GM12878 (cell line): Measurements from ENCODE around the gene HSD17B12. TPM values are rescaled to one million over a fixed set of nuclear protein-coding genes. Genes with fewer than 3 reads are reported as not detected.

Experiments used
- ATAC-seq: fragments of 200-7000 bp; cut with Tn5 transposase; 3 replicates; pipeline ENCODE4 v1.9.1; 2020; ENCODE audit warnings: mild to moderate bottlenecking, moderate library complexity
- BruUV-seq: library from RNA; stranded (reverse); fragments of 400-500 nt; replicated peaks from 2 replicates; lab custom pipeline; 2021; lab: Mats Ljungman, UMichigan
- CTCF ChIA-PET: fragments of 300-600 bp; sonication (Branson Sonifier 250); formaldehyde crosslinking; extraction: SDS; loops from one replicate; lab custom pipeline; 2021; ENCODE audit warnings: inconsistent platforms; lab: Yijun Ruan, JAX
- POLR2A ChIA-PET: fragments of 350-600 bp; formaldehyde crosslinking; extraction: SDS; loops from one replicate; lab custom pipeline; 2021; ENCODE audit warnings: inconsistent platforms; lab: Charles Lee
- RAD21 ChIA-PET: fragments of 300-600 bp; sonication (Branson Sonifier 250); formaldehyde crosslinking; loops from one replicate; lab custom pipeline; 2023; ENCODE audit warnings: antibody characterized with exemption; ENCODE audit not compliant: unreplicated experiment; lab: Charles Lee
- SMC1A ChIA-PET: fragments of 300-600 bp; sonication (Branson Sonifier 250); formaldehyde crosslinking; loops from one replicate; lab custom pipeline; 2023; ENCODE audit not compliant: unreplicated experiment, uncharacterized antibody; lab: Charles Lee
- DNase-seq: peaks from one replicate; pipeline ENCODE4 v3.0.0-alpha.2; 2011; ENCODE audit warnings: low read depth, low spot score
- FAIRE-seq: peaks from 3 replicates; lab custom pipeline; 2011; peaks lifted over from hg19 to GRCh38; lab: Jason Lieb, UNC
- H2AFZ ChIP-seq: 2 replicates; pipeline ENCODE4 v1.6.0; 2011; ENCODE audit warnings: low read depth, low read length, control low read depth; ENCODE audit not compliant: control insufficient read depth
- H3K27ac ChIP-seq: 2 replicates; pipeline ENCODE4 v1.5.1; 2011; ENCODE audit warnings: control low read depth; ENCODE audit not compliant: control insufficient read depth, insufficient read depth
- H3K27me3 ChIP-seq, 2 experiments: replicated peaks in 1 of 2; 2 replicates each; pipeline versions ENCODE4 v1.6.0 to v1.6.1; 2011; ENCODE audit warnings: low read length in 1 of 2; ENCODE audit not compliant: control insufficient read depth in 2 of 2, insufficient read depth in 2 of 2
- H3K36me3 ChIP-seq, 2 experiments: 2 replicates each; pipeline ENCODE4 v1.5.1; 2011; ENCODE audit warnings: low read length in 1 of 2; ENCODE audit not compliant: control insufficient read depth in 2 of 2, insufficient read depth in 2 of 2
- H3K4me1 ChIP-seq: 2 replicates; pipeline ENCODE4 v1.6.1; 2011; ENCODE audit warnings: mild to moderate bottlenecking, low read length, moderate library complexity, mixed read lengths; ENCODE audit not compliant: control insufficient read depth, insufficient read depth
- H3K4me2 ChIP-seq: 2 replicates; pipeline ENCODE4 v1.6.0; 2011; ENCODE audit warnings: control low read depth; ENCODE audit not compliant: control insufficient read depth, insufficient read depth
- H3K4me3 ChIP-seq: fragments of 200-600 bp; sonication (generic); 2 replicates; pipeline ENCODE4 v1.5.1; 2016
- H3K79me2 ChIP-seq: 2 replicates; pipeline ENCODE4 v1.6.0; 2011; ENCODE audit warnings: low read length; ENCODE audit not compliant: control insufficient read depth, insufficient read depth
- H3K9ac ChIP-seq: 2 replicates; pipeline ENCODE4 v1.8.0; 2011; ENCODE audit warnings: low read length, control low read depth, mixed read lengths; ENCODE audit not compliant: control insufficient read depth, insufficient read depth
- H3K9me3 ChIP-seq: replicated peaks from 3 replicates; pipeline ENCODE4 v1.5.1; 2011; ENCODE audit warnings: mild to moderate bottlenecking, low read length; ENCODE audit not compliant: control insufficient read depth, insufficient read depth
- H4K20me1 ChIP-seq: 2 replicates; pipeline ENCODE4 v1.6.0; 2011; ENCODE audit not compliant: control insufficient read depth, insufficient read depth
- ETV6 ChIP-seq, 2 experiments: fragments of 450-650 bp in 1 of 2; IDR thresholded peaks in 1 of 2; conservative IDR thresholded peaks in 1 of 2; 2 replicates each; pipeline ENCODE4 v1.6.1; 2014; ENCODE audit warnings: antibody characterized with exemption in 1 of 2, borderline replicate concordance in 1 of 2, low read depth in 1 of 2, mild to moderate bottlenecking in 1 of 2, moderate library complexity in 1 of 2
- GATAD2B ChIP-seq: fragments of 450-650 bp; conservative IDR thresholded peaks from 2 replicates; pipeline ENCODE4 v1.6.1; 2017; ENCODE audit warnings: low read depth, mild to moderate bottlenecking, moderate library complexity
- HDGF ChIP-seq: fragments of 450-650 bp; IDR thresholded peaks from 2 replicates; pipeline ENCODE4 v1.6.1; 2016; ENCODE audit warnings: antibody characterized with exemption
- KDM1A ChIP-seq: fragments of 200-600 bp; sonication (generic); IDR thresholded peaks from 2 replicates; pipeline ENCODE4 v1.6.1; 2016; ENCODE audit warnings: borderline replicate concordance
- NR2F1 ChIP-seq: fragments of 450-650 bp; conservative IDR thresholded peaks from 2 replicates; pipeline ENCODE4 v1.6.1; 2017; ENCODE audit warnings: mild to moderate bottlenecking
- STAT1 ChIP-seq: fragments of 450-650 bp; conservative IDR thresholded peaks from 2 replicates; pipeline ENCODE4 v1.6.1; 2014; ENCODE audit warnings: antibody characterized with exemption, mild to moderate bottlenecking
- TCF12 ChIP-seq: IDR thresholded peaks from 2 replicates; pipeline ENCODE4 v1.6.1; 2011; ENCODE audit warnings: low read depth, mild to moderate bottlenecking, low read length
- WGBS: methylation state at CpG from one replicate; pipeline ENCODE4 v1.1.6; 2016; ENCODE audit warnings: low lambda C conversion rate; ENCODE audit not compliant: insufficient replicate concordance, insufficient coverage; ENCODE audit errors: missing lambda C conversion rate; 5-methylcytosine and 5-hydroxymethylcytosine counted together
- in situ Hi-C: fragments of 300-500 bp; cut with MboI; formaldehyde crosslinking; loops from 9 replicates; pipeline ENCODE4 v1.14.3; 2018; ENCODE audit warnings: mixed read lengths
- intact Hi-C: fragments of 100-400 bp; cut with micrococcal nuclease; formaldehyde crosslinking; loops from one replicate; pipeline ENCODE4 v1.14.2; 2022; ENCODE audit not compliant: unreplicated experiment
- polyA plus RNA-seq, 11 experiments: library from polyadenylated mRNA; depleted of rRNA in 4 of 11; unstranded in 6 of 11; stranded (reverse) in 5 of 11; fragments of >200 nt; fragmentation: Nextera tagmentation in 4 of 11; fragmentation: Illumina TruSeq in 1 of 11; extraction: Ambion mirVana in 4 of 11; extraction: Trizol in 1 of 11; gene quantifications; 1 replicate in 1 of 11; 2 replicates in 10 of 11; pipeline versions ENCODE4 v1.2.1 to v1.2.3, GENCODE V29; 2011 to 2016; ENCODE audit warnings: inconsistent platforms in 2 of 11, missing spikeins in 2 of 11, low read depth in 1 of 11
- total RNA-seq, 4 experiments: library from RNA; depleted of rRNA in 3 of 4; stranded (reverse); fragments of >200 nt in 3 of 4; fragmentation: Illumina TruSeq in 1 of 4; extraction: Trizol in 1 of 4; gene quantifications; 2 replicates each; pipeline versions ENCODE4 v1.2.1 to v1.2.3, GENCODE V29; 2013 to 2021
- TF ChIP-seq, protein P1 (sequence below): fragments of 450-650 bp; IDR thresholded peaks from 2 replicates; pipeline ENCODE4 v1.6.1; 2018; ENCODE audit warnings: borderline replicate concordance, mild to moderate bottlenecking; ENCODE audit not compliant: partially characterized antibody
- TF ChIP-seq, protein P2 (sequence below): IDR thresholded peaks from 2 replicates; pipeline ENCODE4 v1.6.1; 2011; ENCODE audit warnings: mild to moderate bottlenecking, low read depth, low read length, moderate library complexity; ENCODE audit not compliant: insufficient replicate concordance
- TF ChIP-seq, protein P3 (sequence below): IDR thresholded peaks from 2 replicates; pipeline ENCODE4 v1.6.1; 2012; ENCODE audit warnings: low read depth, low read length, improper control_type of control experiment

Gene HSD17B12
- total and polyA plus RNA-seq, 10 of the 15 experiments (the other 5 are each of a cell fraction or from before 2014, with no cell fraction given) = 23.6 to 88.0 (median 64.7) TPM

DNA sequence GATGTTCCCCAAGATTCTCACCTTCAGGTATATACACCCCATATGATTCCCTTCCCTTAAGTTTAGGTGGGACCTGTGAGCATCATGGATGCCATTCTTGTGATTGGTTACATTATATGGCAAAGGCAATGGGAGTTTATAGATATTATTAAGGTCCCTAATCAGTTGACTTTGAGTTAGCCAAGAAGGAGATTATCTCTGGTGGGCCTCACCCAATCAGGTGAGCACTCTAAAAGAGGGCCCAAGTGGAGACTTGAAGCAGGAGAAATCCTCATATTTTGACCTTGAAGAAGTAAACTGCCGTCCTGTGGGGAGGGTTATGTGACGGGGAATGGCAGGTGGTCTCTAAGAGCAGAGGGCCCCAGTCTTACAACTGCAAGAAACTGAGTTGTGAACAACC lies 94.2 kb downstream of the HSD17B12 start:
- Histone ChIP-seq H3K9me3 (peaks cover 2% of the 10 kb centered on the region; the same call in 2 of the 3 replicates), H3K4me1 (no peaks in the 10 kb centered on the region), H3K9ac (no peak overlapping the region), H4K20me1 (no peaks in the 10 kb centered on the region), H3K4me2 (no peak overlapping the region), H3K36me3 (peaks cover 0 to 3% of the 10 kb centered on the region in 2 experiments; a peak in 2 of 4 replicates), H2AFZ (no peak overlapping the region), H3K79me2 (no peaks in the 10 kb centered on the region), H3K4me3 (no peak overlapping the region), H3K27me3 (no peaks in the 10 kb centered on the region), H3K27ac (no peak overlapping the region)
- SMC1A ChIA-PET = no interaction called here
- BruUV-seq = no TSS peak
- intact Hi-C loops (no loop called here), in situ Hi-C loops (no loop called here)
- RAD21 ChIA-PET = no interaction called here
- POLR2A ChIA-PET = no interaction called here
- 100% methylated on average over 2 of the region's 2 CpGs for WGBS
- CTCF ChIA-PET = no interaction called here
- ATAC-seq = no peak
- no peak for DNase-seq
- no peak for FAIRE-seq
- TF ChIP-seq ETV6 (conservative IDR thresholded peaks at IDR 0.05 in 1 of 2, IDR thresholded peaks at IDR 0.05 in 1 of 2; ENCODE audit: borderline replicate concordance in 1 of 2, low read depth in 1 of 2) (no peak), STAT1 (no peak), KDM1A (no peak), HDGF (no peak), GATAD2B (no peak), TCF12 (no peak), NR2F1 (no peak)
- TF ChIP-seq, protein P1, sequence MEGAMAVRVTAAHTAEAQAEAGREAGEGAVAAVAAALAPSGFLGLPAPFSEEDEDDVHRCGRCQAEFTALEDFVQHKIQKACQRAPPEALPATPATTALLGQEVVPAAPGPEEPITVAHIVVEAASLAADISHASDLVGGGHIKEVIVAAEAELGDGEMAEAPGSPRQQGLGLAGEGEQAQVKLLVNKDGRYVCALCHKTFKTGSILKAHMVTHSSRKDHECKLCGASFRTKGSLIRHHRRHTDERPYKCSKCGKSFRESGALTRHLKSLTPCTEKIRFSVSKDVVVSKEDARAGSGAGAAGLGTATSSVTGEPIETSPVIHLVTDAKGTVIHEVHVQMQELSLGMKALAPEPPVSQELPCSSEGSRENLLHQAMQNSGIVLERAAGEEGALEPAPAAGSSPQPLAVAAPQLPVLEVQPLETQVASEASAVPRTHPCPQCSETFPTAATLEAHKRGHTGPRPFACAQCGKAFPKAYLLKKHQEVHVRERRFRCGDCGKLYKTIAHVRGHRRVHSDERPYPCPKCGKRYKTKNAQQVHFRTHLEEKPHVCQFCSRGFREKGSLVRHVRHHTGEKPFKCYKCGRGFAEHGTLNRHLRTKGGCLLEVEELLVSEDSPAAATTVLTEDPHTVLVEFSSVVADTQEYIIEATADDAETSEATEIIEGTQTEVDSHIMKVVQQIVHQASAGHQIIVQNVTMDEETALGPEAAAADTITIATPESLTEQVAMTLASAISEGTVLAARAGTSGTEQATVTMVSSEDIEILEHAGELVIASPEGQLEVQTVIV = no peak
- TF ChIP-seq, protein P2, sequence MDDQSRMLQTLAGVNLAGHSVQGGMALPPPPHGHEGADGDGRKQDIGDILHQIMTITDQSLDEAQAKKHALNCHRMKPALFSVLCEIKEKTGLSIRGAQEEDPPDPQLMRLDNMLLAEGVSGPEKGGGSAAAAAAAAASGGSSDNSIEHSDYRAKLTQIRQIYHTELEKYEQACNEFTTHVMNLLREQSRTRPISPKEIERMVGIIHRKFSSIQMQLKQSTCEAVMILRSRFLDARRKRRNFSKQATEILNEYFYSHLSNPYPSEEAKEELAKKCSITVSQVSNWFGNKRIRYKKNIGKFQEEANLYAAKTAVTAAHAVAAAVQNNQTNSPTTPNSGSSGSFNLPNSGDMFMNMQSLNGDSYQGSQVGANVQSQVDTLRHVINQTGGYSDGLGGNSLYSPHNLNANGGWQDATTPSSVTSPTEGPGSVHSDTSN = no peak
- TF ChIP-seq, protein P3, sequence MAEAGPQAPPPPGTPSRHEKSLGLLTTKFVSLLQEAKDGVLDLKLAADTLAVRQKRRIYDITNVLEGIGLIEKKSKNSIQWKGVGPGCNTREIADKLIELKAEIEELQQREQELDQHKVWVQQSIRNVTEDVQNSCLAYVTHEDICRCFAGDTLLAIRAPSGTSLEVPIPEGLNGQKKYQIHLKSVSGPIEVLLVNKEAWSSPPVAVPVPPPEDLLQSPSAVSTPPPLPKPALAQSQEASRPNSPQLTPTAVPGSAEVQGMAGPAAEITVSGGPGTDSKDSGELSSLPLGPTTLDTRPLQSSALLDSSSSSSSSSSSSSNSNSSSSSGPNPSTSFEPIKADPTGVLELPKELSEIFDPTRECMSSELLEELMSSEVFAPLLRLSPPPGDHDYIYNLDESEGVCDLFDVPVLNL = no peak
